MM.1S (cell line): Measurements from ENCODE around the gene VAC14.

Experiments
- EZH2 ChIP-seq: fragments of 300-600 bp; sonication (generic); optimal IDR thresholded peaks from 2 replicates; pipeline ENCODE3; 2017; ENCODE audit warnings: low read depth, mild to moderate bottlenecking, antibody characterized with exemption, low read length, mixed read lengths
- EZH2phosphoT487 ChIP-seq: fragments of 300-600 bp; sonication (generic); IDR thresholded peaks from 2 replicates; pipeline ENCODE4 v1.6.1; 2018; ENCODE audit warnings: antibody characterized with exemption, low read length
- TF ChIP-seq, protein P1 (sequence below): fragments of 300-600 bp; sonication (generic); IDR thresholded peaks from 2 replicates; pipeline ENCODE4 v1.5.1; 2016; ENCODE audit warnings: antibody characterized with exemption, low read length, mixed read lengths

DNA sequence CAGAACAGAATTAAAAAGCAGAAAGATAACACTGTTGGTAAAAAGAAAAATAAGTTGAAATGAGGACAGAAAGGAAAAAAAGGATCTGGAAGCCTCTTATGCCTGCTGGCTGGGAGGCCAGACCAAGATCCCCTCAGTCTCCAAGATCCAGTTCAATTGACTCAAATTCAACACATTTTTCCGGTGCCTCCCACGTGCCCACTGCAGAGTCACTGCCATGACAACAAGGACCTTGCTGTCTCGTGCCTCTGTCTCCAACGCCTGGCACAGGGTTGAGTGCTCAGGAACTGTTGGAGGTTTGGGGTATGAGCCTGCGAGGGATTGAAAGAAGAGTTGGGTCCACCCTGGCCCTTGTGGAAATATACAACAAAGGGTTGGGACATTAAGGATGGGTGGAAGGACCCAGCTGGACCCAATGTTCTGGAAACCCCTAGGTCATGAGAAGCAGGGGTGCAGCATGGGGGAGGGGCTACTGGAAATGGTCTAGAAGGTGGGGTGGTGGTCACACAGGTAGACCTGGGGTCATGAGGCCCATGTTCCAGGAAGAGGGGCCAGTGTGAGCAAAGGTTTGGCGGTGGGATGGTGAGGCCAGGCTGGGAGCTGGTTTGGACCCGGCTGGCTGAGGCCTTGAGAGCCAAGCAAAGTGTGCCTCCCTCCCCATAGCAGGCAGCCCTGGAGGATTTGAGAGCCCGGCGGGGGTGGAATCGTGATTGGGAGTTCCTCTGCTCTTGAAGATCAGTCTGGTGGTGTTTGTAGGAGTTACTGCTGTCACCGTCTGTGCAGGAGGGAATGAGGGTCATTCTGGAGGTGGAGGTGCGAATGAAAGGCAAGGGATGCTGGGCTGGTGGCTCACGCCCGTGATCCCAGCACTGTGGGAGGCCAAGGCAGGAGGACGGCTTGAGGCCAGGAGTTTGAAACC is 153.3 kb downstream of the VAC14 start:
- TF ChIP-seq, protein P1, sequence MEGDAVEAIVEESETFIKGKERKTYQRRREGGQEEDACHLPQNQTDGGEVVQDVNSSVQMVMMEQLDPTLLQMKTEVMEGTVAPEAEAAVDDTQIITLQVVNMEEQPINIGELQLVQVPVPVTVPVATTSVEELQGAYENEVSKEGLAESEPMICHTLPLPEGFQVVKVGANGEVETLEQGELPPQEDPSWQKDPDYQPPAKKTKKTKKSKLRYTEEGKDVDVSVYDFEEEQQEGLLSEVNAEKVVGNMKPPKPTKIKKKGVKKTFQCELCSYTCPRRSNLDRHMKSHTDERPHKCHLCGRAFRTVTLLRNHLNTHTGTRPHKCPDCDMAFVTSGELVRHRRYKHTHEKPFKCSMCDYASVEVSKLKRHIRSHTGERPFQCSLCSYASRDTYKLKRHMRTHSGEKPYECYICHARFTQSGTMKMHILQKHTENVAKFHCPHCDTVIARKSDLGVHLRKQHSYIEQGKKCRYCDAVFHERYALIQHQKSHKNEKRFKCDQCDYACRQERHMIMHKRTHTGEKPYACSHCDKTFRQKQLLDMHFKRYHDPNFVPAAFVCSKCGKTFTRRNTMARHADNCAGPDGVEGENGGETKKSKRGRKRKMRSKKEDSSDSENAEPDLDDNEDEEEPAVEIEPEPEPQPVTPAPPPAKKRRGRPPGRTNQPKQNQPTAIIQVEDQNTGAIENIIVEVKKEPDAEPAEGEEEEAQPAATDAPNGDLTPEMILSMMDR, result no peak
- no peak for TF ChIP-seq EZH2
- no peak for TF ChIP-seq EZH2phosphoT487
